GM19397 (cell line): ENCODE measurements around the gene SERPINB1.
"Not testable (repeated sequence)": the region's sequence is repeated elsewhere in the genome, so short reads cannot be mapped to it uniquely, and the experiment has no call there.

Experiments used
- ATAC-seq: cut with Tn5 transposase; IDR thresholded peaks from one replicate; pipeline ENCODE4 v1.9.1; 2021; ENCODE audit warnings: mild to moderate bottlenecking, moderate library complexity; ENCODE audit not compliant: unreplicated experiment

SERPINB1 gene

DNA sequence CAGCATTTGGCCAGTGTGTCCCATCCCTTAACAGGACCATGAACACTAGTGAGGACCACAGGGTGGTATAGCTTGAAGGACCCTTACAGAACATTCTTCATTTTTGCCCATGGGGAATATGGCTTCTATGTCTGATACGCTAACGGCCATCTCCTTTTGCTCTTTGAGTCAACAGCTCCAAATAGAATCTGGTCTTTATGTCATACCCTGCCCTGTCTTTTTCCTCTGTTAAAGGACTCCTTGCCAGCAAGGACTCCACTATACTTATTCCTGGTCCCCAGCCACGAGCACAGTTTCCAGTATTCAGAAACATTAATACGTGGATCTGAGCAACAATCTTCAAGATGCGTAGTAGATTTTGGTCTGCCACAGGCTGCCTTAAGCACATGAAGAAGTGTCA is 22.5 kb downstream of the SERPINB1 start:
- no peak for ATAC-seq

DNA sequence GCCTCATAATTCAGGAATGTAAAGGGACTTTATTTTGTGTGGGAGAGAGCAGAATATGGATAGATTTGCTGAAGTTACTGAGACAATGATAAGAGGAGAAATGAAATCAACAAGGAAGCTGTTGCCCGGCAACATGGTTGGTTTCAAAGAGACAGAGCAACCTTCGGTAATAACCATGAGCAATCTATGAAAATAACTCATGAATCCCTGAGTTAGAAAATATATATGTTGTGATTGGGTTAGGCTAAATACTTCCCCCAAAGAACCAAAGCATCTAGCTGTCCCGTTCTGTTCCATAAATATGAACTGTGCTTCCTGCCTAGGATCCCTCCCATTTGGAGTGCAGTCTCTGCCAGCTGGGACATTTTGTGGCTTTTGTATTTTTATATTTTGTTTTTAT is 23.1 kb downstream of the SERPINB1 start:
- ATAC-seq, result no peak

DNA sequence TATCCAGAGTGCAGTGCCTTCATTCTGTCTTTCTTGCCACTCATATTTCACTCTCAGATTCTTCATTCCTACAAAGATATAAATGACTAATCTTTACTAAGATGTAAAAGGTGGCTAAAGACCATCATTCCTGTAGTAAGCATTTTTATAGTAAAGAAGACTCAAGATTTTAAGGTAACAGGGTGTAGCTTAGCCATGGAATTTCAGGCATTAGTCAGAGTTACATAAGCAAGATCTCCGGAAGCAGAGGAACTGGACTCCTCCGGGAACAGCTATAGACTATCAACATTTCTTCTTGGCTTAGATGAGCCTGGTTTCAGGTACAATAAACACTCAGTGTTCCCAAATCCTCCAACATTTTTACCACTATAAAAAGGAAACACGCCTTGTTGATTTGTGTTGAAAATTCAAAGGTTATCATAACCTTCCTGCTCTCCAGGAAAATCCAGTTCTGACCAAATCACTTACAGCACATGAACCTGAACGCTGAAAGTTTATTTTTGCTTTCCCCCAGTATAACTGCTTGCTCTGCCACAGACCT is 23.7 kb downstream of the SERPINB1 start:
- no peak for ATAC-seq

DNA sequence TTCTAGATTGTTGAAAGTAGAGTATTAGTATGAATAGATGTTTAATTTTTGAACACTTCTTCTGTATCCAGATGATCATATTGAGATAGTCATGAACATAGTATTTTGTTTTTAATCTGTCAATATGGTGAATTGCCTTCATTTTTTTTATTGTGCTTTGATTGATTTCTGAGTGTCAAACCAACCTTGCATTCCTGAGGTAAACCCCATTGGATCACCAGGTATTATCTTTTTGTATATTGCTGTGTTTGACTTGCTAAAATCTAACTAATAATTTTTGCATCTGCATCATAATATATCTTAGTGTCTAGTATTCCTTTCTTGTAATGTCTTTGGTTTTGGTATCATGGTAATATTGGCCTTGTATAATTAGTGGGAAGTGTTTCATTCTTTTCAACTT is 25.5 kb downstream of the SERPINB1 start:
- ATAC-seq, result no peak

DNA sequence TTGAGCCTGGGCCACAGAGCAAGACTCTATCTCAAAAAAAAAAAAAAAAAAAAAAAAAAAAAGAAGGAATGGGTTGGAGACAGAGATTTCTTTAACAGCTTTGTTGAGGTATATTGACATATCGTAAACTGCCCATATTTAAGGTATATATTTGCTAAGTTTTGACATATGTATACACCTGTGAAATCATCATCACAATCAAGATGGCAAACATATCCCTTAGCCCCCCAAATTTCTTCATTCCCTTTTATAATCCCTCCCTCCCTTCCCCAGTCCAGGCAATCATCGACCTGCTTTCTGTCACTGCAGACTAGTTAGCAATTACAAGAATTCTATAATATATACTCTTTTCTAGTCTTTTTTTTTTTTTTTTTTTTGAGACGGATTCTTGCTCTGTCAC is 29.0 kb downstream of the SERPINB1 start:
- no peak for ATAC-seq

DNA sequence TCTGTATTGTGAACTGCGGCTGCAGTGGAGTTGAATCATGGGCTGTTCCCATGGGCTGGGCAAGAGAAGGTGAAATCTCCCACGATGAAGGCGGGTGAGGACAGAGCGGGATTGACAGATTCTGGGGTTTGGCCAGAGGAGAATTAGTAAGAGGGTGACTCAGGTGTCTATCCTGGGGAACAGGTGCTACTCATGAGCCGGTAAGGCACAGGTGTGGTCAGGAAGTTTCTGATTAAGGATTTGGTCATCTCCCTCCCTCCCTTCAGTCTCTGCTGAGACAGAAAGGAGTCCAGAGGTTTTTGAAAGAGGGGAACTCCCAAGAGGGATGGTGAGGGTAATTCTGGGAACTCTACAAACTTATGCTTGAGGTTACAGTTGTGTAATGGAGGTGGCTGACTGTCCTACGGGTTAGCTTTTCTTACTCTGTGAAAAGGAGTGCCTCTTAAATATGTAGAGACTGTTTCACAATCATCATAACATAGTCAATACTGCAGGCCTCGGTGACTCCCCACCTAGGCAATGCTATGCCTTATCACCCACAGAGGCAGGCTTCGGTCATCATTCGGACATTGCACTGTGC is 31.5 kb downstream of the SERPINB1 start:
- no peak for ATAC-seq

DNA sequence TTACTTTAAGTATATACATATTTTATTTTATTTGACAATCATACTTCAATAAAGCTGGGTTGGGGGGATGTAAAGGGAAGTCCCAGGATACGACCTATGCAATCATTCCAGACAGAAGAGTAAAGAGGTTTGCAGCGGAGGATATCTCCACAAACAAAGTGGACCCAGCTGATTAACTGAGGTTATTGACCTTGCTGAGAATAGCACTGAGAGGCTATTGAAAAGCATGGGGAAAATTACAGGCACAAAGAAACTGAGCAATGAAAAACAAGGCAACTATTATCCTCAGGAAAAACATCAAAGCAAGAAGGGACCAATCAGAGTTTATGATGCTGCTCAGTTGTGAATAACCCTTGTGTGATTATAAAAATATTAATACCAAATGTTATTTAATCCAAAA is 32.6 kb downstream of the SERPINB1 start:
- ATAC-seq, result no peak

DNA sequence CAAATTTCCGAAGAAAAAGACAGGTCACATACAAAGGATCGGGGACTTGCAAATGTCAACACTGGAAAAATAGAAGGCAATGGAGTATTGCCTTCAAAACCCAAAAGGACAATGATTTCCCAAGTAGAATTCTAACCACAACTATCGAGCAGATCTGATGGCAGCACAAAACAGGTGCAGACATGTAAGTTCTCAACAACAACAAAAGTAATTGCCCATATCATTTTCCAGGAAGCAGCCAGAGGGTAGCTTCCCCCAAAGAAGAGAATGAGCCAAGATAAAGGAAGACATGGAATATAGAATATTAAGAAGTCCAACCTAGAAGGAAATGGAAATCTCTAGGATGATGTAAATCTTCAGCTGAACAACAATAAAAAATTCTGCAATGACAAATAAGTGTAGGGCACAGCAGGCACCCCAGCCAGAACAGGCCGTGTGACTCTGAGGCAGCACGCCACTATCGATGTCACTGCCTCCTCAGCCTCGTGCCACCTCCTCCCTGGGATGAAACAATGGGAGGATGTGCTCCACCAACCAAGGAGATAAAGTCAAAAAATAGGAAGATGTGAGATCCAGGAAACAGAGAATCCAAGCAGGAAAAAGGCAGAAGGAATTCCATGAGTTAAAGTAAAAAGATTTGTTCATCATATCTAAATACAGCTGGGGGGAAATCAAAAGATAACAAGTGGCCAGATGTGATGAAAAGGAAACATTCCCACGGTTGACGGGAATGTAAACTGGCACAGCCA is 34.1 kb downstream of the SERPINB1 start:
- no peak for ATAC-seq

DNA sequence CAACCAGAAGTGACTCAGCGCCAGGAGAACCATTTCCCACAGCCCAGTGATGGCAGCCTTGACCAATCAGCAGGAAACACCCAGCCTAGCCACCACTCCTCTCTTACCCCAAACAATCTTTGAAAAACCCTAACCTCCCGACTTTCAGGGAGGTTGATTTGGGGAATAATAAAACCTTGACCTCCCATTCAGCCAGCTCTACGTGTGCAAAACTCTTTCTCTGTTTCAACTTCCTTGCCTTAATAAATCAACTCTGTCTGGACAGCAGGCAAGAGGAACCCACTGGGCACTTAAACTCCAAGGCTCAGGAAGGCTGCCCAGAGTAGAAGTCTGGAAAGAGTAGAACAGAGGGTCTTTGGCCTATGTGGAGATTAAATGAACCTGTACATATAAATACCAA is 35.0 kb downstream of the SERPINB1 start:
- ATAC-seq, result no peak

DNA sequence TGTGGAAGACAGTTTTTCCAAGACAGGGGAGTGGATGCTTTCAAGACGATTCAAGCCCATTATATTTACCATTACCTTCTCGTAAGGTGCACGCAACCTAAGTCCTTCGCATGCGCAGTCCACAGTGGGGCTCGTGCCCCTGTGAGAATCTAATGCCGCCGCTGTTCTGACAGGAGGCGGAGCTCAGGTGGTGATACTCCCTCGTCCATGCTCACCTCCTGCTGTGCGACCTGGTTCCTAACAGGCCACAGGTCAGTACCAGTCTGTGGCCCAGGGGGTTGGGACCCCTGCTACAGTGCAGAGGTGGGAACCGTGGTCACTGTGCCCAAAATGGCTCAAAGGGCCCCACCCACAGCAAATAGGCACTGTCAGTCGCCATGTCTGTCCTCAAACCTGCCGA is 36.6 kb downstream of the SERPINB1 start:
- no peak for ATAC-seq

DNA sequence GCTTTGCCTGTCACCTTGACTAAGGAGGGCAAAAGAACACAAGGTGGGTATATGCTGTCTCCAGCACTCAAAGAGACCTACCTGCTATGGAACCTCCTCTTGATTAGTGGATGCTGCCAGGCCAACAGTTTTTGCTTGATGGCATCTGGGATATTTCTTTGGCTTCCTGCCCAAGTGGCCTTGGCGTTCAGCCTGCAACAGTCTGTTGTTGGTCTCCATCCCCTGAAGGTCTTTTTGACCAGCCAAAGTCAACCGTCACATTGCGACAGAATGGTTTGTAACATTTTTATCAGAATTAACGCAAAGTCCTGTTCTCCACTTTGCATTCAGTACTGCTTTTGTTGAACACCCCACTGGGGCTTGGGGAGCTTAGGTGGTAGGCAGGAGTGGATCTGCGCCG is 37.1 kb downstream of the SERPINB1 start:
- no peak for ATAC-seq

DNA sequence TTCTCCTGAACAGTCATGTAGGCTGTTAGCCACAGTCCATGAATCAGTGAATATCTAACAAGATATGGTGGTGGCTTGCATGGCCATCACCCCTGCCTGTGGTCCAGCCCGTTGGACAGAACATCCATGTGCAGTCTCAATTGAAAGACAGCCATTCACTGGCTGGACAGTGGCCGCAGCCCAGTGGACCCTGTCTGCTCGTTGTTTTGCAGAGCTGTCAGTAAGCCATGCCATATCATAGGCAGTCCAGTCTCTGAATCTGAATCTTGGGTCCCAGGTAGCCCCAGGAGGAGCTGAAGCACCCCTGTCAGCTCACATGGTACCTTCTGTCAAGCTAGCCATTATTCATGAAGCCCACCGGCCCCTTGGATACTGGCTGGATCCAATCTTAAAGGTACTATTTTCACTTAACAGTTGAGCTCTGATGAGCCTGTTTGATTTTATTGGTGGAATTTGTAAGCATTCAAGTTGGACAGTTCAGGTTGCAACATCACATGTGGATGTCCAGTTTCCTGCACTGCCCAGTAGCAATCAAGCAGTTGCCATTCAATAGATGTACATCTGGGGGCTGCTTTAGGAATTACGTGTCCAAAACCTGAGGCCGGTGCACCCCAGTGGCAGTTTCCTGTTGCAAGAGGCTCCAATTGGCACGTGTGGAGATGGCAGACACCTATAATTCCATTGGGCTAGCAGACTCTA is 37.8 kb downstream of the SERPINB1 start:
- ATAC-seq, result no peak

DNA sequence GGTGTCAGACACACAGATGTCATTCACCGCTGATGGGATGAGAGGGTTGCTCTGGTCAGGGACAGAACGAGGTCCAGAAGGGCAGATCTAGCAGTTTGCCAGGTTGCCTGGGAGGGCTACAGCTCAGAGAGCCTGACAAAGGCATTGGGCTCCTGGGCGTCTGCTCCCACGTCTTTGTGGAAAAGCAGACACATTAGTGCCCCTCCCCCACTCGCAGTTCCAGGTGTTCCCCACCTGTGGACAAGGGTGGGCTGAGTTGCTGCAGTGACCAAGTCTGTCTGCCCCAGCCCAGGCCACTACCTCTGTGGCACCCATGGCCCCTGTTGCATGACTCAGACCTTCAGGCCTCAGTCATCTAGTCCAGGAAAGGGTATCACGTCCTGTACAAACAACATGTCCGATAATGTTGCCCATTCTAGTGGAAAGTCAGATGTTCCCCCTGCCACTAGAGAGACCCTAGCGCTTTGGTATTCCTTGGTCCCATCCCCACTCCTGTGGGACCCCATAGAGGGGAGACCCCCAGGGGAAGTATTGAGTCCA is 39.1 kb downstream of the SERPINB1 start:
- no peak for ATAC-seq

DNA sequence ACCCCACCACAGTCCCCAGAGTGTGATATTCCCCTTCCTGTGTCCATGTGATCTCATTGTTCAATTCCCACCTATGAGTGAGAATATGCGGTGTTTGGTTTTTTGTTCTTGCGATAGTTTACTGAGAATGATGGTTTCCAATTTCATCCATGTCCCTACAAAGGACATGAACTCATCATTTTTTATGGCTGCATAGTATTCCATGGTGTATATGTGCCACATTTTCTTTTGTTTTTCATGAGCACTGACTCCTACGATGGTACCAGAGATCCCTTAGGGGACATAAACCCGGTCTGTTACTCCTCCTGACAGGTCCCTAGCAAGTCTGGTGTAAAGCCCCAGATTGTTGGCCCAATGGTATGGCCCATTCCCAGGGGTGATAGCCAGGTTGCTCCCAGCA is 40.0 kb downstream of the SERPINB1 start:
- ATAC-seq, result not testable (repeated sequence)

DNA sequence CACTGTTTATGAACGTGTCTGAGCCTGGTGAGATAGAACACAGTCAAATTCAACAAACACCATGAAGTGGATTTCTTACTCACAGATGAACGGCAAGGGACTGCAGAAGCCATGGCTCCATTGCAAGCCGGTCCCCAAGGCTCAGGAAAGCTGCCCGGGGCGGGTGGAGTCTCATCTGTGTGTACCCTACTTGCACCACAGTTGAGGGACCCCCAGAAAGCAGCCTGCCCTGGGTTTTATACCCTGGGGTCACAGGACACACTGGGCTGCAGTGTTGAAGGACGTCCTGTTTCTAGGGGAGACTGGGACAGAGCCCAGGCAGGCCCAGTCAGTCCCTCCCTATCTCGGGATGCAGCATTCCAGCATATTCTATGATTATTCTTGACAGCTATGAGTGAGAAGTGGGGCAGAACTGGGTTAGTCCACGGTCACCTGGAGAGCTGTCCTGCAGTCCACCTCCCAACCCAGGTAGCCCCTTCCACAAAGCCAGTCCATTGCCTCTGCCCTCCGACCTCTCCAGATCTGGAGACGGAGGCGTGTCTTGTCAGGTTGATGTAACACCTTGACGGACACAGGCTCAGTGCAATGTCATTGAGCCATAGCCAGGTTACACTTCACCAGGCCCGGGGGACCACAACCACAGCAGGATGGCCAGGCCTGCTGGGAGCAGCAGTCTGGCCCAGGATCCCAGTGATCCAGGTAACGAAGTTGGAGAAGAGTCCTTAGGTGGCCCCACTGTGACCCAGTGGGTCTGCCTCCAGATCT is 40.9 kb downstream of the SERPINB1 start:
- no peak for ATAC-seq

DNA sequence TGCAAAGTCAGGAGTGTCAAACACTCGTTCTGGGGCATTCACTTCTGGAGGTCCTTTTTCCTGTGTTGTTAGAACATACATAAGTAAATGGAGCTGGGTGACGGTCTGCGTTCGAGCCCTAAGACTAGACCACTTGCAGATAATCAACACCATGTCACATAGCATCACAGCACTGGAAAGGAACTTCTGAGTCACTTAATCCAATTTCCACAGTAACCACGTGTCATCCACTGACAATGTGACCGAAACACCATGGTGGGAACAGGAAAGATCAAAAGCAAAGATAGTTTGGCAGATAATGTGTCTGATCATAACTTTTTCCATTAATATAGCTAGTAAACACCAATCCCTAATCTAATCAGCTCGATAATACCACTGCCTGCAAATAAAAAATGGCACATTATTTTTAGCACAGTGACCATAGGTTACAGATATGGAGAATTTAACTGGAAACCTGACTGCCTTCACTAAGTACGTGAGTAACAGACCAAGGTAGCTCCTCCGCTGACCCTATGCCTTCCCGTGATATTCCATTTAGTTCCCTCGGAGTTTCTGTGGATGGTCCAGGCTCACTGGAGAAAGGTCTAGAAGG is 41.6 kb downstream of the SERPINB1 start:
- no peak for ATAC-seq

DNA sequence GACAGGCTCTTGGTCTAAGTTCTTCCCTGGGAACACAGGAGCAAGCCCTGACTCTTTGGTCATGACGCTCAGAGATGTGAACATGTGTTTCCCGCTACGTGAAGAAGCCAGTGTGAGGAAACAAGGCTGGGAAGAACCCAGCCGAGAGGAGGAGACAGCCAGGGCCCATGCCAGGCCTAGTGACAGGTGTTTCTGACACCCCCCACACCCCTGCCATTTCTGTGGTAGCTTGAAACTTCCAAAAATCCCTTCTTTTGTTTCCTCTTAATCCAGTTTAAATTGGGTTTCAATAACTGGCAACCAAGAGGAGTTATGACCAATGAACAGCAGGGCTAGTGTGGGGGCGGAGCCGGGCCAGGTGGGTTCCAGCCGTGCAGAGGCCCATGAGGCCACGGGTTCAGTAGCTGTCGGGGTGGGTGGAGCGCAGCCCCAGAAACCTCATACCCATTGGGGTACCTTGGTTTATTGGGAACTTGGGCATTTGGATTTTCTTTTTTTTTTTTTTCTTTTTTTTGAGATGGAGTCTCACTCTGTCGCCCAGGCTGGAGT is 43.0 kb downstream of the SERPINB1 start:
- ATAC-seq, result no peak

DNA sequence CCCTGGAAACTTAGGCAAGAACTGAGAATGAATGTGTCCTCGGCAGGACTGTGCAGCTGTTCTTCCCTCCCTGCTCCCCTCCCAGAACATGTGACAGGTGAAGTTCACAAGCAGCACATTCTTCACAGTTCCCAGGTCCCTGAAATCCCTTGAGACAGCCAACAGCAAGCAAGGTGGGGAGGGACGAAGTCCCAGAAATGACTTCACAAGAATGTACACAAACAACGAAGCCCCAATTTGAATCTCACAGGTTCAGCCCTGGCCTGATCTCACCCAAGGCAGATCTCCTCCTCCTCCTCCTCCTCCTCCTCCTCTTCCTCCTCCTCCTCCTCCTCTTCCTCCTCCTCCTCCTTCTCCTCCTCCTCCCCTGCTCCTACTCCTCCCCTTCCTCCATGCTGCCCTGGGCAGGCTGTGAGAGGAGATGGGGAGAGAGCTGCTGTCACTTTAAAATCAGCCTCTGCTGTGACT is 44.1 kb downstream of the SERPINB1 start:
- ATAC-seq, result no peak

DNA sequence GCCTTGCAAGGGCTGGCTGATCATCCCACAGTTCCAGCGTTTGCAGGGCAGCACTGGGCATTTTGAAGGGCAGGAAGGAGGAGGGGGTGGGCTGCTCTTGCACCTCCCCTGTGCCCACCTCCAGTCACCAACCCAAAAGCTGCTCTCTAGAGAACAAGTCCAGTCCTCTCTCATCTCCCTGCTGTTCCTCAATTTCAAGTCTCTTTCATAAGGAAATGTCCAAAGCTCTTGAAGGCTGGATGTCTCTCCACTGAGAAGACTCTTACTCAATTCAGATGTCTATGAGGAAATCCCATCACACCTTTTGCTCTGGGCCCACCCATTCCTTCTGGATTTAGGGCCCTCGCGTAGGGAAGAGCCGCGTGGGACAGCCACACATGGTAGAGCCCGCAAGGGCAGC is 44.8 kb downstream of the SERPINB1 start:
- no peak for ATAC-seq

DNA sequence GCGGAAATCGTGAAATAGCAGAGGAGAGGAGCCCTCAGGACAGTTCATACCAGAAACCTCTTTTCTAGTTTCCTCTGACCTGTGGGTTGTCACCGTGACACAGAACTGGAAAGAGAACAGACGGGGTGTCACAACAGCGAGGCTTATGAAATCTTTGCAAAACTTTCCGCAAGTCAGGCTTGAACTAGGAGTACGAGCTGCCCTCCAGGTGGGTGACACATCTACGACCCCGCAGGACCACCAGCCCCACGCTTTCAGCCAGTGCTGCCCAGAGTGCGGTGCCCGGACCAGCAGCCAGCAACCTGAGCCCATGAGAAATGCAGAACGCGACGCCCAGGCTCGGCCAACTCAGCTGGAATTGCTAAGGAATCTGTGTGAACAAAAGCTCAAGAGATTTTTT is 45.7 kb downstream of the SERPINB1 start:
- no peak for ATAC-seq
